Ovary (tissue), 3 donors: ENCODE measurements around the gene GORASP1.

Source experiments
- POLR2A ChIP-seq: fragments of 450-650 bp; IDR thresholded peaks from one replicate; pipeline ENCODE4 v1.6.1; 2017; ENCODE audit warnings: antibody characterized with exemption, mild to moderate bottlenecking, moderate library complexity
- TF ChIP-seq, protein P1 (sequence below), 3 donors: fragments of 450-650 bp in 2 of 3; fragments of 200-600 bp in 1 of 3; IDR thresholded peaks; one replicate each; pipeline versions ENCODE4 v1.5.1 to v1.8.0; 2016 to 2022; ENCODE audit warnings: antibody characterized with exemption in 3 of 3, mild to moderate bottlenecking in 1 of 3
- donor health status: DM: no; HTN: no; CAD: no.

DNA sequence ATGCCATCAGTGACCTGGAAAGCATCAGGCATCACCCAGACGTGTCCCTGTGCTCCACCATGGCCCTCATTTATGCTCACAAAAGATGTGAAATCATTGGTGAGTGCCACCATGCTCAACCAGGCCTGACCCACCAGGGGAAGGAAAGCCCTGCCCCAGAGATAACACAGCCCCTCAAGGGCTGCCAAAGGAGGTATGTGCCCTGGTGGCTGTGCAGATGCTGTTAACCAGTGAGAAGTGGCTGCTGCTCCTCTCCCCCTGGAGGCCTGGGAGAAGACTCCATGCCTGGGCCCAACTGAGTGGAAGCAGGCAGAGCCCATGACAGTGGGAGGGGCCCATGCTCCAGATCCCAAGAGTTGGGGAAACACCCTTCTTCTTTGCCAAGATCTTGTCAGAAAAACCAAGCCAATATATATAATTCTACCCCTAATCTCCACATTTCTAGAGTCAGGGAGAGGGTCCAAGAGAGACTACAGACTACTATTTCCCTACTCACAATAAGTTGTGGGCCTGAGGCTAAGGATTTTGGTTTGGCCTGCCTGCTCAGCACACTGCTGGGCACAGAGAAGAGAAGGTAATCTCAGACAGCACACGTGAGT, 2.7 kb upstream of the GORASP1 start:
- TF ChIP-seq, protein P1, sequence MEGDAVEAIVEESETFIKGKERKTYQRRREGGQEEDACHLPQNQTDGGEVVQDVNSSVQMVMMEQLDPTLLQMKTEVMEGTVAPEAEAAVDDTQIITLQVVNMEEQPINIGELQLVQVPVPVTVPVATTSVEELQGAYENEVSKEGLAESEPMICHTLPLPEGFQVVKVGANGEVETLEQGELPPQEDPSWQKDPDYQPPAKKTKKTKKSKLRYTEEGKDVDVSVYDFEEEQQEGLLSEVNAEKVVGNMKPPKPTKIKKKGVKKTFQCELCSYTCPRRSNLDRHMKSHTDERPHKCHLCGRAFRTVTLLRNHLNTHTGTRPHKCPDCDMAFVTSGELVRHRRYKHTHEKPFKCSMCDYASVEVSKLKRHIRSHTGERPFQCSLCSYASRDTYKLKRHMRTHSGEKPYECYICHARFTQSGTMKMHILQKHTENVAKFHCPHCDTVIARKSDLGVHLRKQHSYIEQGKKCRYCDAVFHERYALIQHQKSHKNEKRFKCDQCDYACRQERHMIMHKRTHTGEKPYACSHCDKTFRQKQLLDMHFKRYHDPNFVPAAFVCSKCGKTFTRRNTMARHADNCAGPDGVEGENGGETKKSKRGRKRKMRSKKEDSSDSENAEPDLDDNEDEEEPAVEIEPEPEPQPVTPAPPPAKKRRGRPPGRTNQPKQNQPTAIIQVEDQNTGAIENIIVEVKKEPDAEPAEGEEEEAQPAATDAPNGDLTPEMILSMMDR (IDR thresholded peaks at IDR 0.05), result no peak
- TF ChIP-seq POLR2A, result no peak
